CD4-positive, alpha-beta T cell treated with Interleukin-6 at 100 ng/mL for 8 hours (primary cell): ENCODE results near the gene CACNA1G.

Experiments
- DNase-seq: peaks from one replicate; pipeline ENCODE4 v3.0.0-alpha.2; 2020; ENCODE audit warnings: mixed read lengths, low spot score

Gene CACNA1G

GRCh38 chr17:50651661-50652060 lies 91.1 kb downstream of the CACNA1G start:
- DNase-seq: no peak

- DNase-seq: no peak
Observed at GRCh38 chr17:50653738-50654137, 93.2 kb downstream of the CACNA1G start.

- DNase-seq: no peak
Observed at GRCh38 chr17:50656509-50656908, 96.0 kb downstream of the CACNA1G start.

GRCh38 chr17:50657054-50657453 lies 96.5 kb downstream of the CACNA1G start:
- DNase-seq: no peak

GRCh38 chr17:50657627-50658026 lies 97.1 kb downstream of the CACNA1G start:
- no peak for DNase-seq

DNA sequence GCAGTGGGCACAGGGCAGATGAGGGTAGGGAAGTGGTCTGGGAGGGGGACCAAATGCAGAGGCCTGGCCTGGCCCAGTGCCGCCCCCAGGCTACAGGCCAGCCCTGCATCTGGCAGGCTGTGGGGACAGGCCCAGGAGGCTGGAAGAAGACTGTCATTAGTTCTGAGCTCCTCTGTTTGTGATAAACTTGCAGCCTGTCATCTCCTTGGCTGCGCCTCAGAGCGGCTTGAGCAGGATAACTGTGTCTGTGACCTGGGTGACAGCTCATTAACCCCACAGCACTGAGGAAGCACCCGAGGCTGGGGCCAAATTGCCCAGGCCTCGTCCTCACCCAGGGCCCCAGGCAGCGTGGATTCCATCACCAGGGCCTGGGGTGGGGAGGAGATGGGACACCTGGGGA lies 98.1 kb downstream of the CACNA1G start:
- no peak for DNase-seq

DNA sequence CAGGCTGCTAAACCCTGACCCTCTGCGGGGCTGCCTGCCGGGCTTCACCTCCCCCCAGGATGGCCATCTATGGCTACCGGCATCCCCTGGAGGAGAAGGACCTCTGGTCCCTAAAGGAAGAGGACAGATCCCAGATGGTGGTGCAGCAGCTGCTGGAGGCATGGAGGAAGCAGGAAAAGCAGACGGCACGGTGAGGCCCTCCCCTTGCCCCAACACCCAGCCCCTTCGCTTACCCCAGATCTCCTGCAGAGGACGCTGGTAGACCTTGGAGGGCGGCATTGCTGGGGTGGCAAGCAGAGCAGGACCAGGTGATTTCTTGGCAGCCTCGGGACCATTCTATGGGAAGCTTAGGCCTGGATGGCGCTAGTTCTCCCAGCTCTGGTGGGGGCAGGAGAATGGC lies 98.7 kb downstream of the CACNA1G start:
- no peak for DNase-seq

DNA sequence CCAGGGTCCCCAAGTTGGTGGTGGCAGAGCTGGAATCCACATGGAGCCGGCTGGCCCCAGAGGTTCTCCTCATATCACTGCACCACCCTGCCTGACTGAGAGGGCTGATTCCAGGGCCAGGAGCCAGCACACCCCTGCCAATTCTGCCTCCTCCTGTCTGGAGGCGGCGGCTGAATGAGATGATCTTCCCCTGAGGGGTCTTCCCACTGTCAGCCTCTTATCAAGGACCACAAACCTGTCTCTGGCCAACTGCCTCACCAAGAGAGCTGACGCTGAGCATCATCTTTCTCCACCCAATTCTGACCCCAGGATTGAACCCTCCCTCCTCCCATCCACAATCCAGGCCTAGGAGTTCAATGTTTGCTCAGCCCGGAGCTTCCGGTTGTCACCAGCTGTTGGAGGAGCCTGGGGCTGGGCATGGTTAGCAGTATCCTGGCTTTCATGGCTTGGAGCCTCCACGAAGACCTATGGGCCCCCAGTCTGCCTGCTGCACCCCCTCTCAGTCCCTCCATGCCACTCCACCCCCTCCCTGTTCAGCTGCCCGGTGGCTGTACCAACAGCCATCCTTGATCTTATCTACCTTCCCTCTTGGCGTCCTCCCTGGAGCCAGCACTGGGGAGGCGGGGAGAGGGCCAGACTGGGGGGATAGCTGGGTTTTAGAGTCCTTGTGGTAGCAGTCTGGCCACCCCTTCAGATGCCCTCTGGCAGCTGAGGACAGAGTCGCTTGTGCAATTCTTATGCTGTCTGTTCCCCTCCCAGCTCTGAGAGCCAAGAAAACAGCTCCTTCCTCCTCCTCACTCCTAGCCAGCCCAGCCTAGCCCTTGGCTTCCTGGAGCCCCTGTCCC lies 99.7 kb downstream of the CACNA1G start:
- DNase-seq: no peak

DNA sequence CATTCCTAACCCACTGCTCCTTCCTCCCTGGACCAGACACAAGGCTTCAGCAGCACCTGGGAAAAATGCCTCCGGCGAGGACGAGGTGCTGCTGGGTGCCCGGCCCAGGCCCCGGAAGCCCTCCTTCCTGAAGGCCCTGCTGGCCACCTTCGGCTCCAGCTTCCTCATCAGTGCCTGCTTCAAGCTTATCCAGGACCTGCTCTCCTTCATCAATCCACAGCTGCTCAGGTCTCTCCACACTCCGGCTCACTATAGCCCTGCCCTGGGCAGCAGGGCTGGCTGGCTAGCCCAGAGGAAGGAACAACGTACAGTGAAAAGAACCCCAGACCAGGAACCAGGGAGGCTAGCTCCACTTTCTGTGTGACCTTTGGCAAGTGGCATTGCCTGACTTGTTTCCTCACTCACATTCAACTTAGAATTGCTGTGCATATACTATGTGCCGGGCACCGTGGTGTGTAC lies 100.4 kb downstream of the CACNA1G start:
- no peak for DNase-seq

- DNase-seq: no peak
Observed at GRCh38 chr17:50661348-50661747, 100.8 kb downstream of the CACNA1G start.

DNA sequence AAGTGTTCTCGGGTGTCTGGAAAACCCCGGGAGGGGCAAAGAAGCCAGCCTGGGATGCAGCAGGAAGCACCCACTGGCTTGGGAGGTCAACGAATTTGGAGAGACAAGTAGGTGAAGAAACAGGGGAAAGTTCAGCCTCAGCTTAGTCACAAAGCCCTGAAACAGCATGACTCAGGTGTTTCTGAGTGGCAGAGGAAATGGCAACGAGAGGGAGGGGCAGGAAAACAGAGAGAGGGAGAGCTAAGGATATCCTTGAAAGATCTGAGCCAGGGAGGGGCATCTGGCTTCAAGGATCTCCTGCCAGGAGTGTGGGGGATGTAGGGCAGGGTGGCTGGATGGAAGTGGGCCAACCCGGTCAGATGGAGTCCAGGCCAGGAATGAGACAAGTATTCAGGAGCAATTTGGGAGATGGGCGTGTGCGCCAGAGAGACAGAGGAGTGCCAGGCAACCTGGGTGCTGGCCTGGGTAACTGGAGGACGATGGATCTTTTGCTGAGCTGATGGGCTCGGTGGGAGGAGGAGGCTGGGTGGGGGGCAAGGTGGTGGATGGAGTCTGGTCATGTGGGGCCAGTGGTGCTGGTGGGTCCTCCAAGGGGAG lies 101.4 kb downstream of the CACNA1G start:
- no peak for DNase-seq

DNA sequence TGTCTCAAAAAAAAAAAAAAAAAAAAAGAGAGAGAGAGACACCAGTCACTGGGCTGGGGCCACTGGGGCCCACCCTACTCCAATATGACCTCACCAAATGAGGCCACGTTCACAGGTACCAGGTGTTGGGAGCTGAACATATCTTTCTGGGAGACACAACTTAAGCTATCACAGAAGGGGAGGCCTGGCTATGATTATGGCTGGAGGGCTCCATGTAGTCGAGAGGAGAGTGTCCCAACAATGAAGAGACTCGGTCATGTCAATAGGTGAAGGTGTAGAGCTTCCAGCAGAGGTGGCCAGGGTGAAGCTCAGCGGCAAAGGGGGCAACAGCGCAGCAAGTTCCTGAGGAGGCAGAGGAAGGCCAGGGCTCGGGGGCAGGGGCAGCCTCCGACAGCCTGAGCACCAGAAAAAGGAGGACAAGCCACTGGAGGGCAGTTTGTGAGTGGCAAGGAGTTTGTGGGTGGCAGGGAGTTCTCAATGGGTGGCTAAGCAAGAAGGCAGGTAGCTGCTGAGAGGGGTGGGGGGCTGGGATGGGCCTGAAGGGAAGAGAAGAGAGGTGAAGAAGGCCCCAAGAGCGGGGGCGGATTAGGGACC lies 102.2 kb downstream of the CACNA1G start:
- no peak for DNase-seq

GRCh38 chr17:50663812-50664374 lies 103.4 kb downstream of the CACNA1G start:
- no peak for DNase-seq

DNA sequence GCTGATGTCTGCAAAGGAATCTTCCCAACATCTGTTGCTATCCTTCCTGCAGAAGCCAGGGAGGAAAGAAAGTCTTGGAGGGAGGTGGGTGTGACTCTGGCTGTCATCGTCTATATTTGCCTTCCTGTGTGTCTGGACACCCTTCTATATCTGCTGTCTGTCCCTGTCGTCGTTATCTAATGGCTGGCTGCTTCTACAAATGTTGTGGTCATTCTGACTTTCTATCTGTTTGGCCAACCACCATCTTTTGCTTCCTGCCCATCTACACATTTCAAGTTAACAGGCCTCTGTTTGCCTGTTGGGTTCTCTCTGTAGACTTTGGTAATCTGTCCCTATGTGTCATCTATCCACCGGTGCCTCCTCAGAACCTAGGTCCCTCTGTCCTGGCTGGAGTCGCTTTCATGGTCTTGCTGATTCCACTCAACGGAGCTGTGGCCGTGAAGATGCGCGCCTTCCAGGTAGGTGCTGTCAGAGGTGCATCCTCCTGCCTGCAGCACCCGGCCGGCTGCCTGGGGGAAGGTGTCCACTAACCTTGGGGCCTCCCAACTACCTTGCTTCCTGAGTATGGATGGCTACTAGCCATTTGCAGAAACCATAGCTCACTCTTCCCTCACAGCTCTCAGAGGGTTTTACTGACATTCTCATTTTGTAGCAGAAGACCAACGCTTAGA lies 104.4 kb downstream of the CACNA1G start:
- DNase-seq: no peak

DNA sequence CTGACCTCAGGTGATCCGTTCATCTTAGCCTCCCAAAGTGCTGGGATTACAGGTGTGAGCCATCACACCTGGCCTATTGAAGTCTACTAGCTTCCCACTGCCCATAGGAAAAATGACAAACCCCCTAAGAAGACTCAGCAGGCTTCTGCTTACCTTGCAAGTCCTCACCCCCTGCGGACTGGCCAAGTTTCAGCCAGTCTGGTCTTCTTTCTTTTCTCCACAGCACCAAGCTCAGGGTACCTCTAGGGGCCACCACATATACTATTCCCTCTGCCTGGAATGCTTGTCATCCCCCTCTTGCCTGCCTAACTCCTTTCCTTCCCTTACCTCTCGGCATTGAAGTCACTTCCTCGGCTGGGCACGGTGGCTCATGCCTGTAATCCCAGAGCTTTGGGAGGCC lies 105.3 kb downstream of the CACNA1G start:
- DNase-seq: no peak

DNA sequence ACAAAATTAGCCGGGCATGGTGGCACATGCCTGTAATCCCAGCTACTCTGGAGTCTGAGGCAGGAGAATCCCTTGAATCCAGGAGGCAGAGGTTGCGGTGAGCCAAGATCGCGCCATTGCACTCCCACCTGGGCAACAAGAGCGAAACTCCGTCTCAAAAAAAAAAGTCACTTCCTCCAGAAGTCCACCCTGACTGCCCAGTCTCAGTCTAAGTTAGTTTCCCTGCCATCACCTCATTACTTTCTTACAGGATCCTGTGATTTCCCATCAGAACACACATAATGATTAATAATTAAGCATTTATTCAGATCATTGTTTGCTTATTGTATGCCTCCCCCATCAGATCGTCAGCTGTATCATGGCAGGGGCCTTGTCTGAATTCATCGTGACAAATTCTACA lies 105.8 kb downstream of the CACNA1G start:
- no peak for DNase-seq

GRCh38 chr17:50667259-50668024 lies 106.9 kb downstream of the CACNA1G start:
- DNase-seq: no peak

GRCh38 chr17:50668025-50668837 lies 107.7 kb downstream of the CACNA1G start:
- no peak for DNase-seq

GRCh38 chr17:50668838-50669581 lies 108.5 kb downstream of the CACNA1G start:
- DNase-seq: no peak

DNA sequence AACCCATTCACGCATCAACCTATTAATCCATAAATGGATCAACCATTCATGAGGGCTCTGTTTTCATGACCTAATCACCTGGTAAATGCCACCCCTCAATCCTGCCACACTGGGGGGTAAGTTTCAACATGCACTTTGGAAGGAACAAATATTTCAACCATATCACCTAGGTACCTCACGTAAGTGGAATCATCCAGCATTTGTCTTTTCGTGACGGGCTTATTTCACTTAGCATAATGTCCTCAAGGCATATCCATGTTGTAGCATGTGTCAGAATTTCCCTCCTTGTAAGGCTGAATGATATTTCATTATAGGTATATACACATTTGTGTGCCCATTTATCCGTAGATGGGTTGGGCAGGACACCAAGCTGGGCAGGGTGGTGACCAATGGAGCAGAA lies 111.6 kb downstream of the CACNA1G start:
- no peak for DNase-seq
